A673 (cell line): Measurements from ENCODE around the gene ZSWIM5. TPM values are rescaled to one million over a fixed set of nuclear protein-coding genes. Genes with fewer than 3 reads are reported as not detected.

Experiments
- BruUV-seq: library from RNA; stranded (reverse); fragments of 400-500 nt; replicated peaks from 2 replicates; lab custom pipeline; 2021; lab: Mats Ljungman, UMichigan
- CTCF ChIA-PET: fragments of 300-600 bp; sonication (Branson Sonifier 250); formaldehyde crosslinking; loops from one replicate; lab custom pipeline; 2022; ENCODE audit warnings: antibody characterized with exemption; lab: Charles Lee
- POLR2A ChIA-PET: fragments of 300-600 bp; sonication (Branson Sonifier 250); formaldehyde crosslinking; loops from one replicate; lab custom pipeline; 2022; ENCODE audit warnings: antibody characterized with exemption; ENCODE audit not compliant: low non-redundant PET; lab: Charles Lee
- DNase-seq: peaks from one replicate; pipeline ENCODE4 v3.0.0-alpha.2; 2015; ENCODE audit warnings: low spot score
- H3K27ac ChIP-seq: fragments of 200-600 bp; sonication (generic); 2 replicates; pipeline ENCODE4 v1.5.1; 2016; ENCODE audit warnings: mixed run types, low read depth, mild to moderate bottlenecking, mixed read lengths, antibody characterized with exemption, low read length; ENCODE audit not compliant: poor library complexity, severe bottlenecking
- H3K27me3 ChIP-seq: fragments of 200-600 bp; sonication (generic); replicated peaks from 2 replicates; pipeline ENCODE4 v1.6.1; 2017; ENCODE audit warnings: mixed run types, low read depth, mild to moderate bottlenecking, mixed read lengths, antibody characterized with exemption, low read length; ENCODE audit not compliant: insufficient read depth, poor library complexity
- H3K36me3 ChIP-seq: fragments of 200-600 bp; sonication (generic); 2 replicates; pipeline ENCODE4 v1.6.1; 2016; ENCODE audit warnings: mixed run types, mild to moderate bottlenecking, mixed read lengths, antibody characterized with exemption, low read length; ENCODE audit not compliant: insufficient read depth, poor library complexity, severe bottlenecking
- H3K4me1 ChIP-seq: fragments of 200-600 bp; sonication (generic); 2 replicates; pipeline ENCODE4 v1.6.1; 2017; ENCODE audit warnings: mixed run types, mild to moderate bottlenecking, mixed read lengths, antibody characterized with exemption, low read length; ENCODE audit not compliant: insufficient read depth, poor library complexity, severe bottlenecking
- H3K4me3 ChIP-seq: fragments of 200-600 bp; sonication (generic); 2 replicates; pipeline ENCODE4 v1.5.1; 2016; ENCODE audit warnings: low read depth, mixed run types, mild to moderate bottlenecking, mixed read lengths, low read length; ENCODE audit not compliant: poor library complexity, severe bottlenecking
- H3K9me3 ChIP-seq: fragments of 200-600 bp; sonication (generic); 2 replicates; pipeline ENCODE4 v1.6.1; 2016; ENCODE audit warnings: mixed run types, low read depth, mild to moderate bottlenecking, mixed read lengths, antibody characterized with exemption, low read length; ENCODE audit not compliant: poor library complexity, severe bottlenecking
- EZH2 ChIP-seq: fragments of 200-600 bp; sonication (generic); IDR thresholded peaks from 2 replicates; pipeline ENCODE4 v1.6.1; 2017; ENCODE audit warnings: borderline replicate concordance, low read depth, mild to moderate bottlenecking, mixed read lengths, antibody characterized with exemption, low read length; ENCODE audit not compliant: poor library complexity, severe bottlenecking
- intact Hi-C: fragments of 100-400 bp; cut with micrococcal nuclease; formaldehyde crosslinking; loops from one replicate; pipeline ENCODE4 v1.10.0; 2022; ENCODE audit not compliant: unreplicated experiment
- total RNA-seq: library from RNA; stranded (reverse); gene quantifications from 2 replicates; pipeline ENCODE4 v1.2.3, GENCODE V29; 2021
- TF ChIP-seq, protein P1 (sequence below): fragments of 300-800, 200-600 bp; sonication (generic); conservative IDR thresholded peaks from 2 replicates; pipeline ENCODE4 v1.5.1; 2017; ENCODE audit warnings: low read depth, mild to moderate bottlenecking, antibody characterized with exemption, low read length, moderate library complexity, mixed read lengths

Gene ZSWIM5
- total RNA-seq, 1 experiment from 2014 or later, result 0.67 TPM

DNA sequence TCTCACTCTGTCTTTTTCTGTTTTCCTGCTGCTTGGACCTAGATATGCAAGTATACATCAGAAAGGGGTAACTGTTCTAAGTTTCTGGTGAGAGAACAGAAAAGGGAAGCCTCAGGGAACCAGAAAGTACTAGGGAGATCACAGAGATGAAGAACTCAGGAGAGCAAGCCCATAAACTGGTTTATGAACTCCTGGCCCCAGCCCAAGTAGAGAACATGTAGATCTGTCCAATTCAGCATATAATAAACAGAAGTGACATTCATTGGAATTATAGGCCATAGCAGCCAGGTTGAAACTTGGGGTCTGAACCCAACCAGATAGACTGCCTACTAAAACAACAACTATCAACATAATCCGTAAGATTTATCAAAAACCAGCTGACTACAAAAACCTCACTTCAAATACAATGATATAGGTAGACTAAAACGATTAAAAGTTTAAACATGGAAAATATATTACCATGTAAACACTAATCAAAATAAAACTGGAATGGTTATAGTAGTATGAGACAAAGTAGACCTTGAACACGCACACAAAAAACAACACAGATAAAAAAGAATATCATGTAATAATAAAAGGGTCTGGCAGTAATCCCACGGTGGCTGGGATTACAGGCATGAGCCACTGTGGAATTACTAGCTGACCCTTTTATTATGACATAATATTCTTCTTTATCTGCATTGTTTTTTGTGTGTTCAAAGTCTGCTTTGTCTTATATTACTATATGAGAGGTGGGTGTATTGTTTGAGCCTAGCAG lies 65.0 kb downstream of the ZSWIM5 start:
- H3K36me3 ChIP-seq, result no peaks in the 10 kb centered on the region
- intact Hi-C loops, result no loop called here
- no peak for TF ChIP-seq EZH2
- TF ChIP-seq, protein P1, sequence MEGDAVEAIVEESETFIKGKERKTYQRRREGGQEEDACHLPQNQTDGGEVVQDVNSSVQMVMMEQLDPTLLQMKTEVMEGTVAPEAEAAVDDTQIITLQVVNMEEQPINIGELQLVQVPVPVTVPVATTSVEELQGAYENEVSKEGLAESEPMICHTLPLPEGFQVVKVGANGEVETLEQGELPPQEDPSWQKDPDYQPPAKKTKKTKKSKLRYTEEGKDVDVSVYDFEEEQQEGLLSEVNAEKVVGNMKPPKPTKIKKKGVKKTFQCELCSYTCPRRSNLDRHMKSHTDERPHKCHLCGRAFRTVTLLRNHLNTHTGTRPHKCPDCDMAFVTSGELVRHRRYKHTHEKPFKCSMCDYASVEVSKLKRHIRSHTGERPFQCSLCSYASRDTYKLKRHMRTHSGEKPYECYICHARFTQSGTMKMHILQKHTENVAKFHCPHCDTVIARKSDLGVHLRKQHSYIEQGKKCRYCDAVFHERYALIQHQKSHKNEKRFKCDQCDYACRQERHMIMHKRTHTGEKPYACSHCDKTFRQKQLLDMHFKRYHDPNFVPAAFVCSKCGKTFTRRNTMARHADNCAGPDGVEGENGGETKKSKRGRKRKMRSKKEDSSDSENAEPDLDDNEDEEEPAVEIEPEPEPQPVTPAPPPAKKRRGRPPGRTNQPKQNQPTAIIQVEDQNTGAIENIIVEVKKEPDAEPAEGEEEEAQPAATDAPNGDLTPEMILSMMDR, result no peak
- no peak overlapping the region for H3K4me3 ChIP-seq
- H3K9me3 ChIP-seq, result no peaks in the 10 kb centered on the region
- BruUV-seq, result no TSS peak
- H3K27me3 ChIP-seq, result no peaks in the 10 kb centered on the region
- POLR2A ChIA-PET, result no interaction called here
- H3K4me1 ChIP-seq, result no peaks in the 10 kb centered on the region
- no peak for DNase-seq
- H3K27ac ChIP-seq, result no peak overlapping the region
- CTCF ChIA-PET, result no interaction called here

DNA sequence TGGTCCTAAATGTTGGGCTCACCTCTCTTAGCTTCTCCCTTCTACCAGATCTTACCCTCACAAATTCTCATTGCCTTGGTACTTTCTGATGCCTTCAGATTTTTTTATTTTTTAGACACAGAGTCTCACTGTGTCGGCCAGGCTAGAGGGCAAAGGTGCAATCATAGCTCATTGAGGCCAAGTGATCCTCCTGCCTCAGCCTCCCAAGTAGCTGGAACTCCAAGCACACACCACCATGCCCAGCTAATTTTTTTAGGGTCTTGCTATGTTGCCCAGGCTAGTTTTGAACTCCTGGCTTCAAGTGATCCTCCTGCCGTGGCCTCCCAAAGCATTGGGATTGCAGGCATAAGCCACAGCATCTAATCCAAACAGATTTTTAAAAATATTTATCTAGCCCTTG lies 69.4 kb downstream of the ZSWIM5 start:
- no peaks in the 10 kb centered on the region for H3K9me3 ChIP-seq
- no peaks in the 10 kb centered on the region for H3K4me1 ChIP-seq
- H3K4me3 ChIP-seq, result no peak overlapping the region
- POLR2A ChIA-PET, result no interaction called here
- H3K27me3 ChIP-seq, result no peaks in the 10 kb centered on the region
- H3K36me3 ChIP-seq, result no peaks in the 10 kb centered on the region
- BruUV-seq, result no TSS peak
- DNase-seq, result no peak
- H3K27ac ChIP-seq, result no peak overlapping the region
- CTCF ChIA-PET, result no interaction called here
- TF ChIP-seq, protein P1, result no peak
- no peak for TF ChIP-seq EZH2
- intact Hi-C loops, result no loop called here

DNA sequence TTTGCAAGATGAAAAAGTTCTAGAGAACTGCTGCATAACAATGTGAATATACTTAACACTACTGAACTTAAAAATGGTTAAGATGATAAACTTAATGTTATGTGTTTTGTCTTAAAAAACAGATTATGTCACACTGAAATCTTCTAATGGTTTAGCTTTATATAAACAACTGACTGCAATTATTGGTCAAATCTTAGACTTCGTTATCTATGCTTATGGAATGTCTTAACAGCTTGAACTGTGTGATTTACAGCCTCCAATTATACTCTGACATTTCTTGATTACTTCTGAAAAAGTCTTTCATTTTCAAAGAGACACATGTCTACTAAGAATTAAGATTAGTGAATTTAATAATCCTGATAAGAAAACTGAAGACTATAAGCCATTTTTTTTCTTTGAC lies 71.1 kb downstream of the ZSWIM5 start:
- intact Hi-C loops, result no loop called here
- POLR2A ChIA-PET, result interaction anchor here (0.6 kb wide), 1 partner anchor 52 kb away, joined by 5 read pairs; no protein-coding TSS in a partner anchor
- TF ChIP-seq, protein P1, result no peak
- no peak for TF ChIP-seq EZH2
- H3K9me3 ChIP-seq, result no peaks in the 10 kb centered on the region
- no peak overlapping the region for H3K27ac ChIP-seq
- no peaks in the 10 kb centered on the region for H3K27me3 ChIP-seq
- H3K4me1 ChIP-seq, result no peaks in the 10 kb centered on the region
- no TSS peak for BruUV-seq
- CTCF ChIA-PET, result no interaction called here
- no peak overlapping the region for H3K4me3 ChIP-seq
- no peaks in the 10 kb centered on the region for H3K36me3 ChIP-seq
- no peak for DNase-seq
